ENCODE measurements around the gene SPRN.
"Not testable (repeated sequence)": the region's sequence is repeated elsewhere in the genome, so short reads cannot be mapped to it uniquely, and the experiment has no call there.

Gene SPRN

GRCh38 chr10:133439517-133440461, 15.4 kb upstream of the SPRN start:
- DNase-seq (ENCODE audit: low spot score) = peak; percentile 3

- peak; percentile 14 for DNase-seq (ENCODE audit: low spot score)
Observed at GRCh38 chr10:133438711-133439273, 14.4 kb upstream of the SPRN start.

GRCh38 chr10:133432789-133433188, 8.4 kb upstream of the SPRN start:
- not testable (repeated sequence) for DNase-seq (ENCODE audit: low spot score)

- DNase-seq (ENCODE audit: low spot score) = not testable (repeated sequence)
Observed at GRCh38 chr10:133431888-133432613, 7.6 kb upstream of the SPRN start.

- not testable (repeated sequence) for DNase-seq (ENCODE audit: low spot score)
Observed at GRCh38 chr10:133429571-133429970, 5.1 kb upstream of the SPRN start.

GRCh38 chr10:133424102-133424501, 323 bp downstream of the SPRN start:
- DNase-seq (ENCODE audit: low spot score) = not testable (repeated sequence)

- DNase-seq (ENCODE audit: low spot score) = peak; percentile 39
Observed at GRCh38 chr10:133422807-133423771, 1.3 kb downstream of the SPRN start.

GRCh38 chr10:133422223-133422806, 2.1 kb downstream of the SPRN start:
- peak; percentile 20 for DNase-seq (ENCODE audit: low spot score)

GRCh38 chr10:133421336-133422222, 2.8 kb downstream of the SPRN start:
- DNase-seq (ENCODE audit: low spot score) = peak; percentile 15

- no peak for DNase-seq (ENCODE audit: low spot score)
Observed at GRCh38 chr10:133420579-133420978, 3.8 kb downstream of the SPRN start.

- DNase-seq (ENCODE audit: low spot score) = peak; percentile 3
Observed at GRCh38 chr10:133420028-133420427, 4.4 kb downstream of the SPRN start.

- DNase-seq (ENCODE audit: low spot score) = peak; percentile 6
Observed at GRCh38 chr10:133419211-133419950, 5.0 kb downstream of the SPRN start.

- no peak for DNase-seq (ENCODE audit: low spot score)
Observed at GRCh38 chr10:133418289-133418993, 6.0 kb downstream of the SPRN start.

GRCh38 chr10:133415752-133416151, 8.7 kb downstream of the SPRN start:
- no peak for DNase-seq (ENCODE audit: low spot score)

- DNase-seq (ENCODE audit: low spot score) = not testable (repeated sequence)
Observed at GRCh38 chr10:133414401-133414800, 10.0 kb downstream of the SPRN start.

GRCh38 chr10:133412381-133412711, 12.1 kb downstream of the SPRN start:
- no peak for DNase-seq (ENCODE audit: low spot score)

GRCh38 chr10:133411523-133412380, 12.7 kb downstream of the SPRN start:
- DNase-seq (ENCODE audit: low spot score) = no peak
